HPDE6-E6E7 (cell line): ENCODE measurements around the gene FAM114A2.

Experiments
- DNase-seq: peaks from one replicate; pipeline ENCODE4 v3.0.0; 2011; ENCODE audit warnings: missing footprints; ENCODE audit errors: extremely low spot score

FAM114A2 gene

GRCh38 chr5:153983885-153984284 is 54.8 kb downstream of the FAM114A2 start:
- no peak for DNase-seq

GRCh38 chr5:153981905-153982605 is 56.7 kb downstream of the FAM114A2 start:
- peak; percentile 43 for DNase-seq

GRCh38 chr5:153979028-153979783 is 59.5 kb downstream of the FAM114A2 start:
- DNase-seq = no peak

- no peak for DNase-seq
Measured at GRCh38 chr5:153974813-153975163, 63.9 kb downstream of the FAM114A2 start.

- DNase-seq = peak; percentile 44
Measured at GRCh38 chr5:153974131-153974812, 64.4 kb downstream of the FAM114A2 start.

- DNase-seq = no peak
Measured at GRCh38 chr5:153972240-153972639, 66.5 kb downstream of the FAM114A2 start.

GRCh38 chr5:153970496-153970895 is 68.2 kb downstream of the FAM114A2 start:
- no peak for DNase-seq

GRCh38 chr5:153969563-153969895 is 69.2 kb downstream of the FAM114A2 start:
- DNase-seq = no peak

GRCh38 chr5:153968761-153969562 is 69.7 kb downstream of the FAM114A2 start:
- DNase-seq = no peak

- DNase-seq = peak; percentile 78
Measured at GRCh38 chr5:153964880-153965645, 73.6 kb downstream of the FAM114A2 start.

- DNase-seq = no peak
Measured at GRCh38 chr5:153964191-153964879, 74.4 kb downstream of the FAM114A2 start.

- no peak for DNase-seq
Measured at GRCh38 chr5:153960269-153961215, 78.2 kb downstream of the FAM114A2 start.

GRCh38 chr5:153959134-153959957 is 79.4 kb downstream of the FAM114A2 start:
- no peak for DNase-seq

GRCh38 chr5:153957205-153957604 is 81.5 kb downstream of the FAM114A2 start:
- DNase-seq = no peak

GRCh38 chr5:153953411-153953810 is 85.3 kb downstream of the FAM114A2 start:
- no peak for DNase-seq

GRCh38 chr5:153952893-153953292 is 85.8 kb downstream of the FAM114A2 start:
- DNase-seq = no peak

GRCh38 chr5:153952057-153952456 is 86.7 kb downstream of the FAM114A2 start:
- DNase-seq = no peak

- DNase-seq = no peak
Measured at GRCh38 chr5:153941265-153941664, 97.4 kb downstream of the FAM114A2 start.
